Measurements from ENCODE around the gene RNF207. TPM values are rescaled to one million over a fixed set of nuclear protein-coding genes. Genes with fewer than 3 reads are reported as not detected.

Gene RNF207
- total RNA-seq, 4 donors from 2014 or later = 56.9 to 153 (median 118) TPM

GRCh38 chr1:6166221-6166620 lies 39.7 kb upstream of the RNF207 start:
- Histone ChIP-seq H3K36me3 (no peaks in the 10 kb centered on the region), H3K9me3 (no peaks in the 10 kb centered on the region)

GRCh38 chr1:6166655-6167390 lies 39.1 kb upstream of the RNF207 start:
- no peaks in the 10 kb centered on the region for H3K9me3 ChIP-seq
- no peak for DNase-seq
- H3K27ac ChIP-seq = no peak overlapping the region
- no peaks in the 10 kb centered on the region for H3K36me3 ChIP-seq
- H3K4me1 ChIP-seq = no peaks in the 10 kb centered on the region
- no peaks in the 10 kb centered on the region for H3K27me3 ChIP-seq
- TF ChIP-seq POLR2A (IDR thresholded peaks at IDR 0.05) = no peak
- no peak for TF ChIP-seq CTCF (IDR thresholded peaks at IDR 0.05)
- H3K4me3 ChIP-seq = no peak overlapping the region

More at GRCh38 chr1:6166221-6166620, 39.7 kb upstream of the RNF207 start:
- Histone ChIP-seq H3K4me3 (no peak overlapping the region), H3K4me1 (no peaks in the 10 kb centered on the region), H3K27ac (no peak overlapping the region), H3K27me3 (no peaks in the 10 kb centered on the region)
- TF ChIP-seq POLR2A (IDR thresholded peaks at IDR 0.05) (no peak), CTCF (IDR thresholded peaks at IDR 0.05) (no peak)
- DNase-seq = no peak

GRCh38 chr1:6167391-6168303 lies 38.3 kb upstream of the RNF207 start:
- H3K4me1 ChIP-seq = no peaks in the 10 kb centered on the region
- TF ChIP-seq CTCF (IDR thresholded peaks at IDR 0.05) (no peak), POLR2A (IDR thresholded peaks at IDR 0.05) (no peak)
- H3K27me3 ChIP-seq = no peaks in the 10 kb centered on the region
- no peaks in the 10 kb centered on the region for H3K9me3 ChIP-seq
- no peaks in the 10 kb centered on the region for H3K36me3 ChIP-seq
- DNase-seq = no peak
- H3K27ac ChIP-seq = no peak overlapping the region
- H3K4me3 ChIP-seq = no peak overlapping the region

- no peak for DNase-seq
- Histone ChIP-seq H3K9me3 (no peaks in the 10 kb centered on the region), H3K36me3 (no peaks in the 10 kb centered on the region), H3K4me1 (no peaks in the 10 kb centered on the region), H3K27ac (no peak overlapping the region), H3K4me3 (no peak overlapping the region), H3K27me3 (no peaks in the 10 kb centered on the region)
- TF ChIP-seq POLR2A (IDR thresholded peaks at IDR 0.05) = no peak
- TF ChIP-seq CTCF (IDR thresholded peaks at IDR 0.05) = no peak
Measured at GRCh38 chr1:6168947-6169586, 36.9 kb upstream of the RNF207 start.

- DNase-seq = no peak
- TF ChIP-seq CTCF (IDR thresholded peaks at IDR 0.05) (no peak), POLR2A (IDR thresholded peaks at IDR 0.05) (no peak)
- Histone ChIP-seq H3K9me3 (no peaks in the 10 kb centered on the region), H3K27ac (no peak overlapping the region), H3K36me3 (no peaks in the 10 kb centered on the region), H3K4me1 (no peaks in the 10 kb centered on the region), H3K4me3 (no peak overlapping the region), H3K27me3 (no peaks in the 10 kb centered on the region)
Measured at GRCh38 chr1:6170116-6170741, 35.7 kb upstream of the RNF207 start.
